CD4-positive, alpha-beta memory T cell (primary cell): ENCODE measurements around the gene SLC22A23. TPM values are rescaled to one million over a fixed set of nuclear protein-coding genes. Genes with fewer than 3 reads are reported as not detected.

Experiments
- CTCF ChIA-PET: fragments of 350-600 bp; sonication (Branson Sonifier 250); formaldehyde crosslinking; loops from one replicate; lab custom pipeline; 2021; ENCODE audit warnings: inconsistent platforms; ENCODE audit not compliant: partially characterized antibody; lab: Charles Lee
- POLR2A ChIA-PET: fragments of 350-600 bp; sonication (Branson Sonifier 250); formaldehyde crosslinking; loops from one replicate; lab custom pipeline; 2021; ENCODE audit not compliant: partially characterized antibody; lab: Charles Lee
- DNase-seq, 5 donors: peaks; one replicate each; pipeline versions ENCODE4 v3.0.0 to v3.0.0-alpha.2; 2020 to 2022; ENCODE audit warnings: mixed read lengths in 1 of 5
- H3K27ac ChIP-seq: one replicate; pipeline ENCODE4 v1.7.0; 2013; ENCODE audit warnings: low read depth, low read length
- H3K27me3 ChIP-seq: 2 replicates; pipeline ENCODE4 v1.7.0; 2013; ENCODE audit warnings: mild to moderate bottlenecking, low read length, moderate library complexity; ENCODE audit not compliant: insufficient read depth
- H3K36me3 ChIP-seq: 2 replicates; pipeline ENCODE4 v1.7.0; 2013; ENCODE audit warnings: mild to moderate bottlenecking, low read length, moderate library complexity; ENCODE audit not compliant: insufficient read depth
- H3K4me1 ChIP-seq: 2 replicates; pipeline ENCODE4 v1.7.0; 2013; ENCODE audit warnings: mild to moderate bottlenecking, low read length, moderate library complexity; ENCODE audit not compliant: insufficient read depth
- H3K4me3 ChIP-seq, 2 donors: one replicate each; pipeline ENCODE4 v1.7.0; 2013; ENCODE audit warnings: low read length in 2 of 2, mild to moderate bottlenecking in 1 of 2
- H3K9me3 ChIP-seq, 2 donors: one replicate each; pipeline ENCODE4 v1.7.0; 2013; ENCODE audit warnings: low read length in 2 of 2, control low read depth in 1 of 2; ENCODE audit not compliant: control insufficient read depth in 1 of 2
- H3K27ac Mint-ChIP-seq, 7 donors: one replicate each; pipeline ENCODE4 v1.8.0; 2020 to 2021; ENCODE audit warnings: mixed read lengths in 7 of 7, mild to moderate bottlenecking in 6 of 7, inconsistent platforms in 3 of 7, moderate library complexity in 3 of 7
- H3K27me3 Mint-ChIP-seq, 2 donors: one replicate each; pipeline ENCODE4 v1.8.0; 2020 to 2021; ENCODE audit warnings: mixed read lengths in 2 of 2
- H3K36me3 Mint-ChIP-seq, 2 donors: one replicate each; pipeline ENCODE4 v1.8.0; 2020 to 2021; ENCODE audit warnings: mixed read lengths in 2 of 2, inconsistent platforms in 1 of 2, mild to moderate bottlenecking in 1 of 2
- H3K4me1 Mint-ChIP-seq, 4 donors: one replicate each; pipeline ENCODE4 v1.8.0; 2020 to 2021; ENCODE audit warnings: mixed read lengths in 4 of 4, mild to moderate bottlenecking in 1 of 4
- H3K4me3 Mint-ChIP-seq, 8 donors: one replicate each; pipeline ENCODE4 v1.8.0; 2020 to 2021; ENCODE audit warnings: mixed read lengths in 8 of 8, mild to moderate bottlenecking in 7 of 8, moderate library complexity in 6 of 8, inconsistent platforms in 3 of 8
- H3K9me3 Mint-ChIP-seq, 8 donors: one replicate each; pipeline ENCODE4 v1.8.0; 2020 to 2021; ENCODE audit warnings: mixed read lengths in 8 of 8, mild to moderate bottlenecking in 5 of 8, inconsistent platforms in 3 of 8, moderate library complexity in 1 of 8
- intact Hi-C: fragments of 100-400 bp; cut with micrococcal nuclease; formaldehyde crosslinking; loops from one replicate; pipeline ENCODE4 v1.15.1; 2023
- polyA plus RNA-seq, 2 donors: library from polyadenylated mRNA; unstranded; fragments of 300-500 nt; fragmentation: Illumina TruSeq; gene quantifications; one replicate each; pipeline ENCODE4 v1.2.3, GENCODE V29; 2021
- total RNA-seq, 2 experiments: library from RNA; stranded (reverse); gene quantifications; one replicate each; pipeline ENCODE4 v1.2.3, GENCODE V29; 2021

The SLC22A23 gene
- total and polyA plus RNA-seq, 4 experiments from 2014 or later: 0.32 to 12.5 (median 5.7) TPM

DNA sequence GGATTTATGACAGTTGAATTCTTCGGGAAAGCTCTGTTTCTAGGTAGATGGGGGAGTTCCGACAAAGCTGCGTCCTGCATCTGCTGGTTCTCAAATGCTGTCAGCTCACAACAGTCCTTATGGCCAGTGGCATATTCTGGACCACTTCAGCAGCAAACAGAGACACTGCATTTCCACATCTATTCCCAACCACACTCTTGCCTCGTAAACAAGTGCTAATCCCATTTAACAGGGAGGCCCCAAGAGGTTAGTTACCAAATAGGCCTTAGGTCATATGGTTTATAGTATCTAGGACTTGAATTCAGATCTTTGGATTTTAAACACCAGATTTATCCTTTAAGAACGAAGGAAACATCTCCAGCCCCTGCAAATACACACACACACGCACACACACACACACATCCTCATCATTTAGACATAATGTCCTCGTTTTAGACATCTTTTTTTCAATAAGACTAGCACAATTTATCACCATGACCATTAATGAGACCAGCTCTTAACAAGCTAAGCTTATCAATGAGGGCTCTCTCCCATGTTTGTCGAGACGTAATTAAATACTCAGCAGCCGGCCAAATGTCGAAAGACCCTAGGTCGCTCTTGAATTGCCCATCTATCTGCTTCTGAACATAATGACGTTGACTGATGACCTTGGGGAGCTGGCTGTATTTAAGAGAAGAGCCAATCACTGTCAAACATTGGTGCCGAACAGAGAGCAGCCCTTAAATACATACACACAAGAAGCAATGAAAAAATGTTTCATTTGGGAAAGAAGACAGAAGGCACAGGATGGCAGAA, 113.6 kb downstream of the SLC22A23 start:
- Mint-ChIP-seq H3K4me1 (peaks cover 0 to 7% (median 4%) of the 10 kb centered on the region in 4 donors), H3K36me3 (no peaks in the 10 kb centered on the region), H3K27ac (no peak overlapping the region), H3K9me3 (peaks cover 0 to 3% (median 0%) of the 10 kb centered on the region in 8 donors), H3K27me3 (peaks cover under 1 to 2% of the 10 kb centered on the region in 2 donors), H3K4me3 (no peak overlapping the region)
- intact Hi-C loops: no loop called here
- no peak for DNase-seq
- H3K27me3 ChIP-seq: no peaks in the 10 kb centered on the region
- CTCF ChIA-PET: no interaction called here
- no peak overlapping the region for H3K27ac ChIP-seq
- POLR2A ChIA-PET: no interaction called here
- H3K36me3 ChIP-seq: no peaks in the 10 kb centered on the region
- H3K4me3 ChIP-seq: no peak overlapping the region
- no peaks in the 10 kb centered on the region for H3K9me3 ChIP-seq
- peaks cover 2% of the 10 kb centered on the region for H3K4me1 ChIP-seq

DNA sequence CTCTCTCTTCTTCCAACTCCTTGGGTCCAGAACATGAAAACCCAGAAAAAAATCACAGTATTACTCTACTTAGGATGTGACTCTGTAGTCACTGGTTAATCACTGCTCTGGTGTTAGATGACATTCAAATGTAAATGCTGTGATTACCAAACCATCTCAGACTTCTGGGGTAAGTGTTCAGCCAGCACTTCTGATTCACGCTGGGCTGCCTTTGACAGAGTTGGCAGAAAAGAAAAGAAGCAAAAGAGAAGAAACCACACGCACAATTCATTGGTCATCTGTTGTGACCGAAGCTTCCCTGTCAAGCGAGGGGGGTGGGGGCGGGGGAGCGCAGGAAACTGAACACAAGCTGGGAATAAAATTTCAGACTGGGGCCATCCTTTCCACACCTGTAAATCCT, 115.4 kb downstream of the SLC22A23 start:
- Histone ChIP-seq H3K36me3 (no peaks in the 10 kb centered on the region), H3K4me3 (no peak overlapping the region), H3K27me3 (no peaks in the 10 kb centered on the region), H3K4me1 (peaks cover 11% of the 10 kb centered on the region), H3K27ac (no peak overlapping the region), H3K9me3 (no peaks in the 10 kb centered on the region)
- peaks cover 0 to 3% (median 0%) of the 10 kb centered on the region in 8 donors for H3K9me3 Mint-ChIP-seq
- no peak overlapping the region for H3K4me3 Mint-ChIP-seq
- intact Hi-C loops: no loop called here
- ChIA-PET POLR2A (no interaction called here), CTCF (no interaction called here)
- no peaks in the 10 kb centered on the region for H3K36me3 Mint-ChIP-seq
- peaks cover 0 to 2% of the 10 kb centered on the region in 2 donors for H3K27me3 Mint-ChIP-seq
- no peak overlapping the region for H3K27ac Mint-ChIP-seq
- DNase-seq: no peak
- H3K4me1 Mint-ChIP-seq: peaks cover 7 to 15% (median 10%) of the 10 kb centered on the region in 4 donors

DNA sequence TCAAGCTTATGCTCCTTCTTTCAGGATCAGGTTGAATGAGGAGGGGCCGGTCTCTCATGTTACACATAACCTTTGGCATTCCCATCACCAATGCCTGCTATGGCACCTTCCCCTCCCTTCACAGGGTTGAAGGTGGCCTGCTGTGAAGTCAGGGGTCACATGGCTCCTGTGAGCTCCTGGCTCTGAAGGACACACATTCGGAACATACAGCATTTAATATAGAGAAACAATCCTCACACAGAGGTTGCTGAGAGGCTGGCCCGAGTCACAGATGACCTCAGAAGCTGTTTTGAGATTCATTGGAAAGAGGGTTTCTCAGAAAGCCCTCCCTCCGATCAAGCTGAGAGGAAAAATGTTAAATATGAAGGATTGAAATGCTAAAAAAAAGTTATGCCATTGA, 116.0 kb downstream of the SLC22A23 start:
- Histone ChIP-seq H3K4me3 (no peak overlapping the region), H3K4me1 (peaks cover 11% of the 10 kb centered on the region), H3K9me3 (no peaks in the 10 kb centered on the region), H3K27me3 (no peaks in the 10 kb centered on the region), H3K36me3 (no peaks in the 10 kb centered on the region), H3K27ac (no peak overlapping the region)
- CTCF ChIA-PET: no interaction called here
- H3K9me3 Mint-ChIP-seq: no peaks in the 10 kb centered on the region
- H3K27ac Mint-ChIP-seq: no peak overlapping the region
- H3K36me3 Mint-ChIP-seq: no peaks in the 10 kb centered on the region
- POLR2A ChIA-PET: no interaction called here
- H3K4me3 Mint-ChIP-seq: no peak overlapping the region
- peaks cover 0 to 2% of the 10 kb centered on the region in 2 donors for H3K27me3 Mint-ChIP-seq
- H3K4me1 Mint-ChIP-seq: peaks cover 7 to 15% (median 10%) of the 10 kb centered on the region in 4 donors
- DNase-seq: no peak
- intact Hi-C loops: no loop called here

DNA sequence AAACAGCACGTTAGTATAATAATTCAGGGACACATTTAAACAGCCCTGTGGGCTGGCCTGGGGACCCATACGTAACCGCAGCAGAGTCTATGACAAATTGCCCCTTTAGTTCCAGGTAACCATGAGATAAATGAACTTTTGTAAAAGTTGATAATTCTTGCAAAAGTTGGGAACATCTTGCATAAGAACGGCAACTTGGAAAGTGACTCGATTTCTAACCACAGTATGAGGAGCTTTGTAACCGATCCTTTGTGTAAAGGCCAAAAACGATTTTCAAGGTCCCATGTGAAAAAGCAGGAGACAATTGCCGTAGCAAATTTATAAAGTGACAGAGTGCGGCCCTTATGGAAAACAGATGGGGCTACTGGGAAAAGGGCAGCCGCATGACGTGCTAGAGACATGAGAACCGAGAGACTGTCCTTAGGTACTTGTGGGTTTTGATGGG, 116.5 kb downstream of the SLC22A23 start:
- H3K9me3 ChIP-seq: no peaks in the 10 kb centered on the region
- ChIA-PET POLR2A (no interaction called here), CTCF (interaction anchor here (1.2 kb wide), 1 partner anchor 71 kb away, joined by 3 read pairs; no protein-coding TSS in a partner anchor)
- Mint-ChIP-seq H3K4me3 (no peak overlapping the region), H3K27ac (no peak overlapping the region), H3K36me3 (no peaks in the 10 kb centered on the region), H3K27me3 (peaks cover 0 to 2% of the 10 kb centered on the region in 2 donors), H3K9me3 (no peaks in the 10 kb centered on the region), H3K4me1 (peaks cover 7 to 15% (median 10%) of the 10 kb centered on the region in 4 donors)
- intact Hi-C loops: no loop called here
- no peak overlapping the region for H3K27ac ChIP-seq
- H3K4me3 ChIP-seq: no peak overlapping the region
- peaks cover 11% of the 10 kb centered on the region for H3K4me1 ChIP-seq
- no peaks in the 10 kb centered on the region for H3K36me3 ChIP-seq
- no peaks in the 10 kb centered on the region for H3K27me3 ChIP-seq
- DNase-seq: no peak

DNA sequence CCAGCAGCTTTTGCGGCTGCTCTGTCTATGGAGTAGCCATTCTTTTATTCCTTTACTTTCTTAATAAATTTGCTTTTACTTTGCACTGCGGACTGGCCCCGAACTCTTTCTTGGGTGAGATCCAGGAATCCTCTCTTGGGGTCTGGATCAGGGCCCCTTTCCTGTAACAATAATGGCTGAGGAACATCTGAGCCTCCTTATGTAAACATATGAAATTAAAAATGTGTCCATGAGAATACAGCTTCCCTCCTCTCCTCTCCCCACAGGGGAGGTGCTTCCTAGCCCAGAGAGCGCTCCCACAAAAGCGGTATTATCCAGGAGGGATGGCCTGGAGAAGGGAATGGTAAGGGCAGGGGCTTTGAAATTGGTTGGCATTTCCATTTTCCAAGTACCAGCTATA, 117.0 kb downstream of the SLC22A23 start:
- POLR2A ChIA-PET: no interaction called here
- H3K4me3 Mint-ChIP-seq: no peak overlapping the region
- CTCF ChIA-PET: interaction anchor here (1.2 kb wide), 1 partner anchor 71 kb away, joined by 3 read pairs; no protein-coding TSS in a partner anchor
- no peaks in the 10 kb centered on the region for H3K27me3 ChIP-seq
- no peak overlapping the region for H3K4me3 ChIP-seq
- H3K27ac ChIP-seq: no peak overlapping the region
- peaks cover 7 to 15% (median 9%) of the 10 kb centered on the region in 4 donors for H3K4me1 Mint-ChIP-seq
- no peaks in the 10 kb centered on the region for H3K36me3 ChIP-seq
- intact Hi-C loops: no loop called here
- H3K9me3 ChIP-seq: no peaks in the 10 kb centered on the region
- H3K27me3 Mint-ChIP-seq: peaks cover 0 to 2% of the 10 kb centered on the region in 2 donors
- no peaks in the 10 kb centered on the region for H3K36me3 Mint-ChIP-seq
- no peaks in the 10 kb centered on the region for H3K9me3 Mint-ChIP-seq
- DNase-seq: no peak
- no peak overlapping the region for H3K27ac Mint-ChIP-seq
- peaks cover 11% of the 10 kb centered on the region for H3K4me1 ChIP-seq

DNA sequence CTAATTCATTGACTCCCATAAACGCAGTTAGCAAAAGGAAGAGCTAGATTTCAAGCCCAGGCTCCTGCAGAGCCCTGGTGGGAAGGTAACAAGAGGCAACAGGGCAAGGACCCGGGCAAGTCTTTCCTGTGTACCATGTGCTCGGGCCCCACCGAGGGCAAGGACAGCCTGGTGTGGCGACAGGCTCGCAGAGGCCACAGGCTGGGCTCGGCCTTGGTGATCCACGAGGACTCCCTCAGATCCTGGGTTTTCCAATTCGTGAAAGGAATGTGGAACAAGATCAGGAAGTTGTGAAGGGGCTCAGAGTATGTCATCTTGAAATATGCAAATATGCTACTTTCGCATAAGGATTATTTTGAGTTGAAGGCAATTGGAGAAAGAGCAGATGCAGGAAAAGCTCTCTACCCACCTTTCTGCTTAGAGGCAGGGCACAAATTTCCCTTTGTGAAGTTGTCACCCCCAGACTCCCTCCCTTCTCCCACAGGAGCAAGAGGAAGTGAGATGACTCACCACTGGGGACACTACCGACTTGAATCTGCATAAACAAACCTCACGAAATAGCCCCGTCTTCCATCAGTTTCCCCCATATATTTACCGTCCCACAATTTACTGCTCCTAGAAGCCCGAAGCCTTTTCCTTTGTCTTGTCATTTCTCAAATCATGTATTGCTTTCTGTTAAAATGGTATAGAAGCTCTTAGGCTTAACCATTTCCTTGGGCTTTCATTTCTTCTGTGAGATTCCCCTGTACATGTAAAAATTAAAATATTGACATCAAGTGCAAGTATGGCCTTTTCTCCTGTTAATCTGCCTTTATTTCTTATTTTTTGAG, 119.1 kb downstream of the SLC22A23 start:
- Mint-ChIP-seq H3K36me3 (no peaks in the 10 kb centered on the region), H3K9me3 (no peaks in the 10 kb centered on the region), H3K27ac (peak overlapping the region in 1 of 7 donors; percentile 19), H3K27me3 (no peaks in the 10 kb centered on the region), H3K4me1 (peaks cover 7 to 15% (median 8%) of the 10 kb centered on the region in 4 donors), H3K4me3 (peak overlapping the region in 5 of 8 donors; percentile 21 to 46 (median 36))
- ChIA-PET POLR2A (no interaction called here), CTCF (interaction anchor here (1.1 to 1.7 kb wide), 3 partner anchors 58 to 173 kb away, joined by 3 to 6 read pairs (median 4); no protein-coding TSS in a partner anchor)
- Histone ChIP-seq H3K27ac (no peak overlapping the region), H3K4me3 (no peak overlapping the region), H3K27me3 (no peaks in the 10 kb centered on the region), H3K4me1 (peaks cover 11% of the 10 kb centered on the region), H3K9me3 (no peaks in the 10 kb centered on the region), H3K36me3 (no peaks in the 10 kb centered on the region)
- DNase-seq: no peak
- intact Hi-C loops: no loop called here
